Neural cell (in vitro differentiated cells): Measurements from ENCODE around the gene CTBP2. TPM values are rescaled to one million over a fixed set of nuclear protein-coding genes. Genes with fewer than 3 reads are reported as not detected.

ENCODE experiments used
- H2AFZ ChIP-seq: fragments of 200-600, 300-800 bp; sonication (generic), shearing (Covaris generic); 2 replicates; pipeline ENCODE4 v1.6.0; 2014; ENCODE audit warnings: low read depth, mild to moderate bottlenecking, antibody characterized with exemption, low read length, moderate library complexity
- H3F3A ChIP-seq: fragments of 200-600 bp; shearing (Covaris generic); 2 replicates; pipeline ENCODE4 v1.6.1; 2016; ENCODE audit warnings: mild to moderate bottlenecking, moderate library complexity, mixed read lengths, antibody characterized with exemption, low read length; ENCODE audit not compliant: insufficient read depth, poor library complexity, severe bottlenecking
- H3K27ac ChIP-seq: fragments of 200-600, 300-800 bp; sonication (generic), shearing (Covaris generic); 2 replicates; pipeline ENCODE4 v1.5.1; 2014; ENCODE audit warnings: mild to moderate bottlenecking, low read length, moderate library complexity
- H3K27me3 ChIP-seq: fragments of 300-800, 200-600 bp; sonication (generic), shearing (Covaris generic); 2 replicates; pipeline ENCODE4 v1.6.0; 2014; ENCODE audit warnings: mild to moderate bottlenecking, low read depth, low read length, moderate library complexity; ENCODE audit not compliant: insufficient read depth
- H3K36me3 ChIP-seq: fragments of 300-800, 200-600 bp; sonication (generic), shearing (Covaris generic); 2 replicates; pipeline ENCODE4 v1.5.1; 2014; ENCODE audit warnings: mild to moderate bottlenecking, antibody characterized with exemption, low read length, moderate library complexity; ENCODE audit not compliant: insufficient read depth
- H3K4me2 ChIP-seq: fragments of 300-800, 200-600 bp; sonication (generic), shearing (Covaris generic); 2 replicates; pipeline ENCODE4 v1.6.0; 2014; ENCODE audit warnings: mild to moderate bottlenecking, low read length
- H3K4me3 ChIP-seq: fragments of 300-800, 200-600 bp; sonication (generic), shearing (Covaris generic); 2 replicates; pipeline ENCODE4 v1.5.1; 2014; ENCODE audit warnings: mild to moderate bottlenecking, low read length, moderate library complexity
- H3K79me2 ChIP-seq: fragments of 200-600 bp; shearing (Covaris generic); replicated peaks from 2 replicates; pipeline ENCODE4 v1.6.0; 2014; ENCODE audit warnings: mild to moderate bottlenecking, low read length, moderate library complexity; ENCODE audit not compliant: insufficient read depth
- H3K9ac ChIP-seq: fragments of 300-800, 200-600 bp; sonication (generic), shearing (Covaris generic); 2 replicates; pipeline ENCODE4 v1.6.1; 2016; ENCODE audit warnings: mild to moderate bottlenecking, low read length, mixed read lengths
- H3K9me2 ChIP-seq: fragments of 200-600 bp; shearing (Covaris generic); 2 replicates; pipeline ENCODE4 v1.6.1; 2016; ENCODE audit warnings: mild to moderate bottlenecking, low read length, mixed read lengths; ENCODE audit not compliant: insufficient read depth
- H3K9me3 ChIP-seq: fragments of 200-600, 300-800 bp; sonication (generic), shearing (Covaris generic); 2 replicates; pipeline ENCODE4 v1.6.1; 2016; ENCODE audit warnings: mild to moderate bottlenecking, mixed run types, low read length, moderate library complexity, mixed read lengths
- H4K20me1 ChIP-seq: fragments of 200-600 bp; shearing (Covaris generic); 2 replicates; pipeline ENCODE4 v1.6.1; 2016; ENCODE audit warnings: mild to moderate bottlenecking, mixed run types; ENCODE audit not compliant: insufficient read depth
- CTCF ChIP-seq: fragments of 450-650 bp; IDR thresholded peaks from 2 replicates; pipeline ENCODE4 v1.5.1; 2014; ENCODE audit warnings: antibody characterized with exemption, mild to moderate bottlenecking, moderate library complexity; ENCODE audit not compliant: poor library complexity, severe bottlenecking
- EP300 ChIP-seq: fragments of 450-650 bp; conservative IDR thresholded peaks from 2 replicates; pipeline ENCODE4 v1.6.1; 2014; ENCODE audit warnings: antibody characterized with exemption, mild to moderate bottlenecking, moderate library complexity; ENCODE audit not compliant: poor library complexity, severe bottlenecking
- EZH2 ChIP-seq: fragments of 200-600, 300-800 bp; shearing (Covaris generic), sonication (generic); IDR thresholded peaks from 2 replicates; pipeline ENCODE4 v1.6.1; 2014; ENCODE audit warnings: antibody characterized with exemption, low read length, borderline replicate concordance, mild to moderate bottlenecking; ENCODE audit not compliant: insufficient read depth, poor library complexity, severe bottlenecking
- MXI1 ChIP-seq: fragments of 450-650 bp; conservative IDR thresholded peaks from 2 replicates; pipeline ENCODE4 v1.6.1; 2014; ENCODE audit warnings: antibody characterized with exemption, mild to moderate bottlenecking; ENCODE audit not compliant: poor library complexity, severe bottlenecking
- POLR2AphosphoS5 ChIP-seq: IDR thresholded peaks from 2 replicates; pipeline ENCODE4 v1.6.1; 2012
- RAD21 ChIP-seq: fragments of 450-650 bp; conservative IDR thresholded peaks from 2 replicates; pipeline ENCODE4 v1.6.1; 2014; ENCODE audit warnings: antibody characterized with exemption, mild to moderate bottlenecking, moderate library complexity
- SMC3 ChIP-seq: fragments of 450-650 bp; conservative IDR thresholded peaks from 2 replicates; pipeline ENCODE4 v1.6.1; 2014; ENCODE audit warnings: antibody characterized with exemption, mild to moderate bottlenecking, moderate library complexity; ENCODE audit not compliant: poor library complexity
- TAF1 ChIP-seq: IDR thresholded peaks from 2 replicates; pipeline ENCODE4 v1.6.1; 2012; ENCODE audit warnings: low read depth
- polyA plus RNA-seq: library from polyadenylated mRNA; depleted of rRNA; stranded (reverse); fragments of >200 nt; gene quantifications from 2 replicates; pipeline ENCODE4 v1.2.3, GENCODE V29; 2014
- TF ChIP-seq, protein P1 (sequence below): IDR thresholded peaks from 2 replicates; pipeline ENCODE4 v1.6.1; 2012; ENCODE audit warnings: borderline replicate concordance

Gene CTBP2
- polyA plus RNA-seq, 1 donor from 2014 or later = 59.5 TPM

DNA sequence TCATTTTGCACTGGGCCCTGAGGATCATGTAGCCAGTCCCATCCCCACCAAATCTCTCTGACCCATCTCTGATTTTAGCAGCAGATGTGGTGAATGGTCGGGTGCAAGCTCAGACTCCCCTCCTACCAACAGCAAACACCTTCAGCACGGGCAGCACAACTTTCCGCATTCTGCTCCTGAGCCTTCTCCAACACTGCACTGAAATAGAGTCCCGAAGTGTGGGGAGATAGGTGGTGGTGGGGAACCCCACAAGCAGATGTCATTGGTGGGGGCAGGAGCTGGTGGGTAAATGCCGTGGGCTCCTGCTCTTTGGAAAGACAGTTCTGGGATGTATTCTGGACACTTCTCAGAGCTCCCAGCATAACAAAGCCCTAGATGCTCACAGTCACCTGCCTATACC is 9.6 kb upstream of the CTBP2 start:
- H3K27me3 ChIP-seq = peaks cover 17% of the 10 kb centered on the region
- H3F3A ChIP-seq = no peaks in the 10 kb centered on the region
- H3K27ac ChIP-seq = no peak overlapping the region
- TF ChIP-seq TAF1 (no peak), EP300 (no peak), RAD21 (no peak), CTCF (no peak), SMC3 (no peak), POLR2AphosphoS5 (no peak), EZH2 (no peak), MXI1 (no peak)
- TF ChIP-seq, protein P1, sequence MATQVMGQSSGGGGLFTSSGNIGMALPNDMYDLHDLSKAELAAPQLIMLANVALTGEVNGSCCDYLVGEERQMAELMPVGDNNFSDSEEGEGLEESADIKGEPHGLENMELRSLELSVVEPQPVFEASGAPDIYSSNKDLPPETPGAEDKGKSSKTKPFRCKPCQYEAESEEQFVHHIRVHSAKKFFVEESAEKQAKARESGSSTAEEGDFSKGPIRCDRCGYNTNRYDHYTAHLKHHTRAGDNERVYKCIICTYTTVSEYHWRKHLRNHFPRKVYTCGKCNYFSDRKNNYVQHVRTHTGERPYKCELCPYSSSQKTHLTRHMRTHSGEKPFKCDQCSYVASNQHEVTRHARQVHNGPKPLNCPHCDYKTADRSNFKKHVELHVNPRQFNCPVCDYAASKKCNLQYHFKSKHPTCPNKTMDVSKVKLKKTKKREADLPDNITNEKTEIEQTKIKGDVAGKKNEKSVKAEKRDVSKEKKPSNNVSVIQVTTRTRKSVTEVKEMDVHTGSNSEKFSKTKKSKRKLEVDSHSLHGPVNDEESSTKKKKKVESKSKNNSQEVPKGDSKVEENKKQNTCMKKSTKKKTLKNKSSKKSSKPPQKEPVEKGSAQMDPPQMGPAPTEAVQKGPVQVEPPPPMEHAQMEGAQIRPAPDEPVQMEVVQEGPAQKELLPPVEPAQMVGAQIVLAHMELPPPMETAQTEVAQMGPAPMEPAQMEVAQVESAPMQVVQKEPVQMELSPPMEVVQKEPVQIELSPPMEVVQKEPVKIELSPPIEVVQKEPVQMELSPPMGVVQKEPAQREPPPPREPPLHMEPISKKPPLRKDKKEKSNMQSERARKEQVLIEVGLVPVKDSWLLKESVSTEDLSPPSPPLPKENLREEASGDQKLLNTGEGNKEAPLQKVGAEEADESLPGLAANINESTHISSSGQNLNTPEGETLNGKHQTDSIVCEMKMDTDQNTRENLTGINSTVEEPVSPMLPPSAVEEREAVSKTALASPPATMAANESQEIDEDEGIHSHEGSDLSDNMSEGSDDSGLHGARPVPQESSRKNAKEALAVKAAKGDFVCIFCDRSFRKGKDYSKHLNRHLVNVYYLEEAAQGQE = no peak
- H4K20me1 ChIP-seq = no peaks in the 10 kb centered on the region
- H3K4me3 ChIP-seq = no peak overlapping the region
- H3K9me2 ChIP-seq = no peaks in the 10 kb centered on the region
- H3K9ac ChIP-seq = no peak overlapping the region
- no peak overlapping the region for H2AFZ ChIP-seq
- no peaks in the 10 kb centered on the region for H3K9me3 ChIP-seq
- H3K79me2 ChIP-seq = no peaks in the 10 kb centered on the region
- H3K36me3 ChIP-seq = no peaks in the 10 kb centered on the region
- H3K4me2 ChIP-seq = no peak overlapping the region

- Histone ChIP-seq H3K9me2 (no peaks in the 10 kb centered on the region), H3K4me3 (no peak overlapping the region), H3K36me3 (no peaks in the 10 kb centered on the region), H4K20me1 (no peaks in the 10 kb centered on the region), H3F3A (no peaks in the 10 kb centered on the region), H3K27ac (no peak overlapping the region), H3K4me2 (no peak overlapping the region), H3K9me3 (no peaks in the 10 kb centered on the region), H3K27me3 (peaks cover 17% of the 10 kb centered on the region), H3K9ac (no peak overlapping the region), H3K79me2 (no peaks in the 10 kb centered on the region), H2AFZ (no peak overlapping the region)
- no peak for TF ChIP-seq RAD21
- TF ChIP-seq EP300 = no peak
- TF ChIP-seq, protein P1 = no peak
Observed at GRCh38 chr10:125169279-125169678, 8.9 kb upstream of the CTBP2 start.
